ENCODE measurements around the gene GRK3. TPM values are rescaled to one million over a fixed set of nuclear protein-coding genes. Genes with fewer than 3 reads are reported as not detected.

Gene GRK3
- polyA plus RNA-seq, 3 donors from 2014 or later, result 0.14 to 0.34 (median 0.24) TPM

DNA sequence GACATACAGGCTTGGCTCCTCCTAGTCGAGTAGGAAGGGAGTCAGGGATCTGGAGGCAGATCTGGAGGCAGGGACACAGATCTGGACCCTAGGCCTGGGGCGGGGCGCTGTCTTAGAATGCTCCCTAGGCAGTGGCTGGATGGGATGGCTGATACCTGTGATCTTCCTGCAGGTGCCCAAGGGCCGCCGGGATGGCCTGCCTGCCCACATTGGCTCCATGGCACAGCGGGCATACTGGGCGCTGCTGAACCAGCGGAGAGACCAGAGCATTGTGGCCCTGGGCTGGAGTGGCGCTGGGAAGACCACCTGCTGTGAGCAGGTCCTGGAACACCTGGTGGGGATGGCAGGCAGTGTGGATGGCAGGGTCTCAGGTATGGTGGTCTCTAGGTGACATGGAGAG is 212.9 kb downstream of the GRK3 start:
- Mint-ChIP-seq H3K27ac (no peak overlapping the region), H3K4me3 (no peak overlapping the region), H3K9me3 (no peaks in the 10 kb centered on the region), H3K36me3 (no peaks in the 10 kb centered on the region), H3K4me1 (peaks cover 0 to 2% of the 10 kb centered on the region in 2 donors), H3K27me3 (ENCODE audit: low read depth in 3 of 3) (peaks cover 0 to 6% (median 4%) of the 10 kb centered on the region in 3 donors)
- no peak for DNase-seq

DNA sequence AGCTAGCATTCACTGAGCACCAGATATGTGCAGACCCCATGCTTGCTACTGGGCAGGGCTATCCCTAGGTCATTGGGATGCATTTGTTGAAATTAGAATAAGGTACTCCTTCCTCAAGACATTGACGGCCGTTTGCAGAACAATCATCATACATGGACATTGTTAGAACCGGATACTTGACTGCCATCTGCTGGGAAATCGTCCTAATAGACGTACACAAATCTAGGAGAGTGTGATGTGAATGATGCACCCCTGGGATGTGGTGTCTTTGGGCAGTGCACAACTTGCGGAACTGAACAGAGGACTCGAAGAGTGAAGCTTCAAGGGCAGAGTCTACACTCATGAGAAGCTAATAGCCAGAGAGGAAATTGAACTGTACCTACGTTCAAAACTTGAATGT is 213.4 kb downstream of the GRK3 start:
- Mint-ChIP-seq H3K4me3 (no peak overlapping the region), H3K27me3 (ENCODE audit: low read depth in 3 of 3) (peaks cover 0 to 6% (median 4%) of the 10 kb centered on the region in 3 donors), H3K27ac (no peak overlapping the region), H3K36me3 (no peaks in the 10 kb centered on the region), H3K9me3 (no peaks in the 10 kb centered on the region), H3K4me1 (peaks cover 0 to under 1% of the 10 kb centered on the region in 2 donors)
- no peak for DNase-seq

Other genes with a start within 250 kb of the GRK3 start
- gene MYO18B, start 177.5 kb downstream of the GRK3 start, polyA plus RNA-seq, result not detected